HepG2 (cell line): ENCODE data around the gene TMEM131L. TPM values are rescaled to one million over a fixed set of nuclear protein-coding genes. Genes with fewer than 3 reads are reported as not detected.

Source experiments
- ATAC-seq: fragments of 200-7000 bp; cut with Tn5 transposase; 3 replicates; pipeline ENCODE4 v1.9.1; 2020; ENCODE audit warnings: mild to moderate bottlenecking, moderate library complexity
- BruUV-seq: library from RNA; stranded (reverse); fragments of 400-500 nt; replicated peaks from 2 replicates; lab custom pipeline; 2021; lab: Mats Ljungman, UMichigan
- CTCF ChIA-PET: fragments of 300-600 bp; formaldehyde crosslinking; extraction: SDS; loops from one replicate; lab custom pipeline; 2021; ENCODE audit warnings: low total read pairs, inconsistent platforms, low intra/inter-chr PET ratio; lab: Yijun Ruan, JAX
- POLR2A ChIA-PET: fragments of 350-600 bp; sonication (Branson Sonifier 250); formaldehyde crosslinking; loops from one replicate; lab custom pipeline; 2020; ENCODE audit warnings: antibody characterized with exemption, inconsistent platforms; lab: Yijun Ruan, JAX
- DNase-seq: peaks from one replicate; pipeline ENCODE4 v3.0.0-alpha.2; 2015; ENCODE audit warnings: low spot score
- FAIRE-seq: peaks from 3 replicates; lab custom pipeline; 2011; peaks lifted over from hg19 to GRCh38; lab: Jason Lieb, UNC
- H2AFZ ChIP-seq: one replicate; pipeline ENCODE4 v1.6.1; 2011; ENCODE audit warnings: low read length, inconsistent platforms
- H3K27ac ChIP-seq: fragments of 300-600 bp; 3 replicates; pipeline ENCODE4 v1.8.0; 2011; ENCODE audit warnings: mixed run types, mild to moderate bottlenecking, mixed read lengths, low read length, inconsistent platforms; ENCODE audit not compliant: insufficient read depth; ENCODE audit errors: extremely low read length
- H3K27me3 ChIP-seq, 2 experiments: fragments of 200-600 bp in 1 of 2; 2 replicates in 1 of 2; 3 replicates in 1 of 2; pipeline versions ENCODE4 v1.6.0 to v1.8.0; 2011; ENCODE audit warnings: low read length in 2 of 2, mild to moderate bottlenecking in 2 of 2, moderate library complexity in 2 of 2, inconsistent platforms in 1 of 2; ENCODE audit not compliant: insufficient read depth in 2 of 2, control insufficient read depth in 1 of 2
- H3K36me3 ChIP-seq, 2 experiments: fragments of 200-600 bp in 1 of 2; replicated peaks in 1 of 2; 2 replicates in 1 of 2; 3 replicates in 1 of 2; pipeline versions ENCODE4 v1.5.1 to v1.8.0; 2011; ENCODE audit warnings: low read length in 2 of 2, inconsistent platforms in 1 of 2; ENCODE audit not compliant: insufficient read depth in 2 of 2, control insufficient read depth in 1 of 2
- H3K4me1 ChIP-seq: 2 replicates; pipeline ENCODE4 v1.5.1; 2012; ENCODE audit warnings: low read length, inconsistent platforms; ENCODE audit not compliant: insufficient read depth
- H3K4me2 ChIP-seq: 2 replicates; pipeline ENCODE4 v1.6.0; 2011; ENCODE audit warnings: low read depth, low read length, inconsistent platforms
- H3K4me3 ChIP-seq, 3 experiments: fragments of 200-600 bp in 1 of 3; sonication (generic), shearing (Covaris generic) in 1 of 3; replicated peaks in 1 of 3; 2 replicates each; pipeline ENCODE4 v1.5.1; 2011 to 2016; ENCODE audit warnings: low read length in 3 of 3, inconsistent platforms in 2 of 3, low read depth in 2 of 3, mild to moderate bottlenecking in 2 of 3, control low read depth in 1 of 3, mixed read lengths in 1 of 3; ENCODE audit not compliant: insufficient read depth in 1 of 3
- H3K79me2 ChIP-seq: one replicate; pipeline ENCODE4 v1.6.1; 2011; ENCODE audit warnings: low read length, inconsistent platforms; ENCODE audit not compliant: insufficient read depth
- H3K9ac ChIP-seq: 2 replicates; pipeline ENCODE4 v1.6.0; 2011; ENCODE audit warnings: mild to moderate bottlenecking, low read depth, low read length, inconsistent platforms; ENCODE audit not compliant: insufficient read depth
- H3K9me3 ChIP-seq: 2 replicates; pipeline ENCODE4 v1.5.1; 2012; ENCODE audit warnings: mild to moderate bottlenecking, low read length
- H4K20me1 ChIP-seq: 2 replicates; pipeline ENCODE4 v1.6.0; 2011; ENCODE audit warnings: inconsistent platforms, mild to moderate bottlenecking, low read length, moderate library complexity; ENCODE audit not compliant: insufficient read depth
- KDM2A ChIP-seq: sonication (generic); formaldehyde crosslinking; IDR thresholded peaks from 2 replicates; pipeline ENCODE4 v1.4.0; 2020; ENCODE audit warnings: low read depth, missing genetic modification reagents, borderline replicate concordance
- MAFF ChIP-seq: IDR thresholded peaks from 2 replicates; pipeline ENCODE4 v1.6.1; 2011; ENCODE audit warnings: low read depth, low read length, improper control_type of control experiment
- NFIC ChIP-seq: IDR thresholded peaks from 2 replicates; pipeline ENCODE4 v1.6.1; 2012; ENCODE audit warnings: mild to moderate bottlenecking, low read length, inconsistent platforms
- SIX1 ChIP-seq: sonication (generic); formaldehyde crosslinking; IDR thresholded peaks from 2 replicates; pipeline ENCODE4 v1.4.0; 2020; ENCODE audit warnings: missing genetic modification reagents, borderline replicate concordance
- TP53 ChIP-seq: sonication (generic); formaldehyde crosslinking; conservative IDR thresholded peaks from 2 replicates; pipeline ENCODE4 v1.4.0; 2020; ENCODE audit warnings: missing genetic modification reagents
- ZNF775 ChIP-seq: sonication (generic); formaldehyde crosslinking; IDR thresholded peaks from 2 replicates; pipeline ENCODE4 v1.4.0; 2020; ENCODE audit warnings: missing genetic modification reagents, mild to moderate bottlenecking, moderate library complexity, borderline replicate concordance
- ZNF850 ChIP-seq: sonication (generic); formaldehyde crosslinking; conservative IDR thresholded peaks from 2 replicates; pipeline ENCODE4 v1.9.0; 2021; ENCODE audit warnings: mild to moderate bottlenecking, missing genetic modification reagents
- WGBS: methylation state at CpG from one replicate; pipeline ENCODE4 v1.1.6; 2017; ENCODE audit warnings: low lambda C conversion rate; 5-methylcytosine and 5-hydroxymethylcytosine counted together
- in situ Hi-C: cut with HindIII; loops from 2 replicates; pipeline ENCODE4 v1.10.0; 2017; ENCODE audit warnings: low pct_unique_long_range_greater_than_20kb; ENCODE audit not compliant: extremely low pct_ligation_motif_present
- intact Hi-C: fragments of 100-400 bp; cut with micrococcal nuclease; formaldehyde crosslinking; loops from one replicate; pipeline ENCODE4 v1.10.0; 2022; ENCODE audit not compliant: unreplicated experiment
- polyA plus RNA-seq, 8 experiments: library from polyadenylated mRNA; depleted of rRNA in 3 of 8; stranded (reverse) in 7 of 8; unstranded in 1 of 8; fragments of >200 nt; fragmentation: Illumina TruSeq in 4 of 8; extraction: Trizol in 4 of 8; gene quantifications; 2 replicates each; pipeline versions ENCODE4 v1.2.1 to v1.2.3, GENCODE V29; 2011 to 2016; ENCODE audit warnings: low read depth in 4 of 8, missing spikeins in 1 of 8, mixed read lengths in 1 of 8; ENCODE audit not compliant: insufficient read depth in 1 of 8
- total RNA-seq, 5 experiments: library from RNA; depleted of rRNA; stranded (reverse); fragments of >200 nt; fragmentation: Illumina TruSeq; extraction: Trizol; gene quantifications; 2 replicates each; pipeline ENCODE4 v1.2.3, GENCODE V29; 2016; ENCODE audit warnings: low read depth in 1 of 5
- TF ChIP-seq, protein P1 (sequence below): sonication (generic); formaldehyde crosslinking; IDR thresholded peaks from 2 replicates; pipeline ENCODE4 v1.8.0; 2022; ENCODE audit warnings: mild to moderate bottlenecking, missing genetic modification reagents
- TF ChIP-seq, protein P2 (sequence below): sonication (generic); formaldehyde crosslinking; IDR thresholded peaks from 2 replicates; pipeline ENCODE4 v1.4.0; 2020; ENCODE audit warnings: missing genetic modification reagents, borderline replicate concordance
- TF ChIP-seq, protein P3 (sequence below): sonication (generic); formaldehyde crosslinking; IDR thresholded peaks from 2 replicates; pipeline ENCODE4; 2020; ENCODE audit warnings: missing genetic modification reagents, mild to moderate bottlenecking, borderline replicate concordance

TMEM131L gene
- total and polyA plus RNA-seq, 2 of the 13 experiments (the other 11 are each of a cell fraction or from before 2014, with no cell fraction given): 2.2 to 4.5 TPM

DNA sequence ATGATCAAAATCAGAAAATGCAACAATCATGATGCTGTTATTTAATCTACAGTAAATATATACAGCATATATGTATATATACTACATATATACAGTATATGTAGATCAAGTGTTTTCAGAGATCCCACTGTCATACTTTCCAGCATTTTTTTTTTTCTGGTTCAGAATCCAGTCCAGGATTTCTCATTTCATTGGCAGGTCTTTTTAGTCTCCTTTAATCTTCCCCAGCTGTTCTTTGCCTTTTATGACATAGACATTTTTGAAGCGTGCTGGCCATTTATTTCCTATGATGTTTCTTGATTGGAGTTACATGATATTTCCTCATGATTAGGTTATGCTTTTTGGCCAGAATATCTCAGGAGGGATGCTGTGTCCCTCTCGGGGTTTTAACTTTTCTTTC is 125.9 kb downstream of the TMEM131L start:
- H3K27ac ChIP-seq: no peak overlapping the region
- H3K79me2 ChIP-seq: no peaks in the 10 kb centered on the region
- in situ Hi-C loops: no loop called here
- 87% methylated on average over 2 of the region's 2 CpGs for WGBS
- POLR2A ChIA-PET: no interaction called here
- H3K4me1 ChIP-seq: no peaks in the 10 kb centered on the region
- no peaks in the 10 kb centered on the region for H3K9me3 ChIP-seq
- H3K4me3 ChIP-seq: no peak overlapping the region
- H3K9ac ChIP-seq: no peak overlapping the region
- H4K20me1 ChIP-seq: no peaks in the 10 kb centered on the region
- FAIRE-seq (no peak), ATAC-seq (no peak), DNase-seq (no peak)
- no peaks in the 10 kb centered on the region; a peak in 1 of 5 replicates for H3K36me3 ChIP-seq
- CTCF ChIA-PET: no interaction called here
- H2AFZ ChIP-seq: no peak overlapping the region
- intact Hi-C loops: no loop called here
- no peaks in the 10 kb centered on the region for H3K27me3 ChIP-seq
- TF ChIP-seq, protein P1, sequence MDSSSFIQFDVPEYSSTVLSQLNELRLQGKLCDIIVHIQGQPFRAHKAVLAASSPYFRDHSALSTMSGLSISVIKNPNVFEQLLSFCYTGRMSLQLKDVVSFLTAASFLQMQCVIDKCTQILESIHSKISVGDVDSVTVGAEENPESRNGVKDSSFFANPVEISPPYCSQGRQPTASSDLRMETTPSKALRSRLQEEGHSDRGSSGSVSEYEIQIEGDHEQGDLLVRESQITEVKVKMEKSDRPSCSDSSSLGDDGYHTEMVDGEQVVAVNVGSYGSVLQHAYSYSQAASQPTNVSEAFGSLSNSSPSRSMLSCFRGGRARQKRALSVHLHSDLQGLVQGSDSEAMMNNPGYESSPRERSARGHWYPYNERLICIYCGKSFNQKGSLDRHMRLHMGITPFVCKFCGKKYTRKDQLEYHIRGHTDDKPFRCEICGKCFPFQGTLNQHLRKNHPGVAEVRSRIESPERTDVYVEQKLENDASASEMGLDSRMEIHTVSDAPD: no peak
- TF ChIP-seq, protein P2, sequence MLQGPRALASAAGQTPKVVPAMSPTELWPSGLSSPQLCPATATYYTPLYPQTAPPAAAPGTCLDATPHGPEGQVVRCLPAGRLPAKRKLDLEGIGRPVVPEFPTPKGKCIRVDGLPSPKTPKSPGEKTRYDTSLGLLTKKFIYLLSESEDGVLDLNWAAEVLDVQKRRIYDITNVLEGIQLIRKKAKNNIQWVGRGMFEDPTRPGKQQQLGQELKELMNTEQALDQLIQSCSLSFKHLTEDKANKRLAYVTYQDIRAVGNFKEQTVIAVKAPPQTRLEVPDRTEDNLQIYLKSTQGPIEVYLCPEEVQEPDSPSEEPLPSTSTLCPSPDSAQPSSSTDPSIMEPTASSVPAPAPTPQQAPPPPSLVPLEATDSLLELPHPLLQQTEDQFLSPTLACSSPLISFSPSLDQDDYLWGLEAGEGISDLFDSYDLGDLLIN (CRISPR knock-in tag): no peak
- TF ChIP-seq ZNF775 (no peak), NFIC (no peak), ZNF850 (no peak), KDM2A (no peak), MAFF (no peak), SIX1 (no peak), TP53 (CRISPR knock-in tag) (no peak)
- TF ChIP-seq, protein P3, sequence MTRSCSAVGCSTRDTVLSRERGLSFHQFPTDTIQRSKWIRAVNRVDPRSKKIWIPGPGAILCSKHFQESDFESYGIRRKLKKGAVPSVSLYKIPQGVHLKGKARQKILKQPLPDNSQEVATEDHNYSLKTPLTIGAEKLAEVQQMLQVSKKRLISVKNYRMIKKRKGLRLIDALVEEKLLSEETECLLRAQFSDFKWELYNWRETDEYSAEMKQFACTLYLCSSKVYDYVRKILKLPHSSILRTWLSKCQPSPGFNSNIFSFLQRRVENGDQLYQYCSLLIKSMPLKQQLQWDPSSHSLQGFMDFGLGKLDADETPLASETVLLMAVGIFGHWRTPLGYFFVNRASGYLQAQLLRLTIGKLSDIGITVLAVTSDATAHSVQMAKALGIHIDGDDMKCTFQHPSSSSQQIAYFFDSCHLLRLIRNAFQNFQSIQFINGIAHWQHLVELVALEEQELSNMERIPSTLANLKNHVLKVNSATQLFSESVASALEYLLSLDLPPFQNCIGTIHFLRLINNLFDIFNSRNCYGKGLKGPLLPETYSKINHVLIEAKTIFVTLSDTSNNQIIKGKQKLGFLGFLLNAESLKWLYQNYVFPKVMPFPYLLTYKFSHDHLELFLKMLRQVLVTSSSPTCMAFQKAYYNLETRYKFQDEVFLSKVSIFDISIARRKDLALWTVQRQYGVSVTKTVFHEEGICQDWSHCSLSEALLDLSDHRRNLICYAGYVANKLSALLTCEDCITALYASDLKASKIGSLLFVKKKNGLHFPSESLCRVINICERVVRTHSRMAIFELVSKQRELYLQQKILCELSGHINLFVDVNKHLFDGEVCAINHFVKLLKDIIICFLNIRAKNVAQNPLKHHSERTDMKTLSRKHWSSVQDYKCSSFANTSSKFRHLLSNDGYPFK (CRISPR knock-in tag): no peak
- BruUV-seq: no TSS peak
- H3K4me2 ChIP-seq: no peak overlapping the region
